ENCODE results near the gene RNF207. TPM values are rescaled to one million over a fixed set of nuclear protein-coding genes. Genes with fewer than 3 reads are reported as not detected.

RNF207 gene
- total and polyA plus RNA-seq, 5 donors, result 33.7 to 97.4 (median 55.2) TPM

- no peaks in the 10 kb centered on the region for H3K27me3 ChIP-seq (ENCODE audit: control insufficient read depth, insufficient read depth)
- ATAC-seq, result no peak
- intact Hi-C loops (cut with DNase I), result loop anchor here (5.0 to 10.0 kb wide), 5 partner anchors 47 to 200 kb away; partner anchors contain the start of genes KCNAB2 (in 1 of the 4) and RPL22 (in 1 of the 4)
- no peak overlapping the region for H3K27ac ChIP-seq (ENCODE audit: low read length)
- 2% methylated on average over 24 of the region's 24 CpGs for WGBS
- no peaks in the 10 kb centered on the region for H3K9me3 ChIP-seq (ENCODE audit: control insufficient read depth, low read length)
- peak in 1 of 3 donors; percentile 39 for DNase-seq
- no peaks in the 10 kb centered on the region for H3K4me1 ChIP-seq (ENCODE audit: control insufficient read depth, insufficient read depth, low read length)
- no peak overlapping the region for H3K4me3 ChIP-seq (ENCODE audit: low read length)
Measured at GRCh38 chr1:6244401-6245049, 38.6 kb downstream of the RNF207 start.

GRCh38 chr1:6245086-6245868, 39.4 kb downstream of the RNF207 start:
- H3K4me3 ChIP-seq (ENCODE audit: low read length), result no peak overlapping the region

GRCh38 chr1:6245869-6246496, 40.1 kb downstream of the RNF207 start:
- DNase-seq, result peak in 2 of 3 donors; percentile 74 to 76
- peak in 1 of 2 donors; percentile 5 for ATAC-seq
- Histone ChIP-seq H3K4me1 (ENCODE audit: control insufficient read depth, insufficient read depth, low read length) (no peaks in the 10 kb centered on the region), H3K4me3 (ENCODE audit: low read length) (no peak overlapping the region), H3K27ac (ENCODE audit: low read length) (no peak overlapping the region), H3K27me3 (ENCODE audit: control insufficient read depth, insufficient read depth) (no peaks in the 10 kb centered on the region), H3K9me3 (ENCODE audit: control insufficient read depth, low read length) (no peaks in the 10 kb centered on the region)
- WGBS, result 4% methylated on average over 49 of the region's 49 CpGs
- intact Hi-C loops (cut with DNase I), result loop anchor here (2.0 to 10.0 kb wide), 8 partner anchors 97 to 201 kb away; partner anchors contain the start of gene KCNAB2 (in 1 of the 4)

More at GRCh38 chr1:6245086-6245868, 39.4 kb downstream of the RNF207 start:
- WGBS, result 2% methylated on average over 76 of the region's 79 CpGs
- no peaks in the 10 kb centered on the region for H3K27me3 ChIP-seq (ENCODE audit: control insufficient read depth, insufficient read depth)
- H3K9me3 ChIP-seq (ENCODE audit: control insufficient read depth, low read length), result no peaks in the 10 kb centered on the region
- DNase-seq (peak; percentile 84 to 94 (median 93)), ATAC-seq (peak; percentile 75 to 85)
- intact Hi-C loops (cut with DNase I), result loop anchor here in 3 of 4 donors (5.0 to 10.0 kb wide), 4 partner anchors 157 to 200 kb away; partner anchors contain the start of gene KCNAB2 (in 1 of the 3)
- no peaks in the 10 kb centered on the region for H3K4me1 ChIP-seq (ENCODE audit: control insufficient read depth, insufficient read depth, low read length)
- H3K27ac ChIP-seq (ENCODE audit: low read length), result no peak overlapping the region

- no peak overlapping the region for H3K27ac ChIP-seq (ENCODE audit: low read length)
- H3K4me3 ChIP-seq (ENCODE audit: low read length), result no peak overlapping the region
- H3K4me1 ChIP-seq (ENCODE audit: control insufficient read depth, insufficient read depth, low read length), result no peaks in the 10 kb centered on the region
- no peaks in the 10 kb centered on the region for H3K27me3 ChIP-seq (ENCODE audit: control insufficient read depth, insufficient read depth)
- WGBS, result 5% methylated on average over 30 of the region's 30 CpGs
- DNase-seq (peak; percentile 84 to 92 (median 90)), ATAC-seq (peak; percentile 66 to 69)
- no peaks in the 10 kb centered on the region for H3K9me3 ChIP-seq (ENCODE audit: control insufficient read depth, low read length)
- intact Hi-C loops (cut with DNase I), result loop anchor here (2.0 to 10.0 kb wide), 8 partner anchors 96 to 202 kb away; partner anchors contain the start of gene KCNAB2 (in 1 of the 4)
Measured at GRCh38 chr1:6246497-6247467, 40.9 kb downstream of the RNF207 start.

GRCh38 chr1:6247651-6248050, 41.7 kb downstream of the RNF207 start:
- Histone ChIP-seq H3K4me1 (ENCODE audit: control insufficient read depth, insufficient read depth, low read length) (no peaks in the 10 kb centered on the region), H3K4me3 (ENCODE audit: low read length) (no peak overlapping the region), H3K27ac (ENCODE audit: low read length) (no peak overlapping the region), H3K27me3 (ENCODE audit: control insufficient read depth, insufficient read depth) (no peaks in the 10 kb centered on the region), H3K9me3 (ENCODE audit: control insufficient read depth, low read length) (no peaks in the 10 kb centered on the region)
- WGBS, result 74% methylated on average over 5 of the region's 5 CpGs
- DNase-seq, result no peak
- ATAC-seq, result no peak
- intact Hi-C loops (cut with DNase I), result loop anchor here (2.0 to 10.0 kb wide), 8 partner anchors 95 to 203 kb away; partner anchors contain the start of gene KCNAB2 (in 1 of the 4)

- WGBS, result 75% methylated on average over 14 of the region's 14 CpGs
- Histone ChIP-seq H3K27ac (ENCODE audit: low read length) (no peak overlapping the region), H3K4me1 (ENCODE audit: control insufficient read depth, insufficient read depth, low read length) (no peaks in the 10 kb centered on the region), H3K27me3 (ENCODE audit: control insufficient read depth, insufficient read depth) (no peaks in the 10 kb centered on the region), H3K4me3 (ENCODE audit: low read length) (no peak overlapping the region), H3K9me3 (ENCODE audit: control insufficient read depth, low read length) (no peaks in the 10 kb centered on the region)
- ATAC-seq, result no peak
- peak in 1 of 3 donors; percentile 67 for DNase-seq
- intact Hi-C loops (cut with DNase I), result loop anchor here in 3 of 4 donors (5.0 to 10.0 kb wide), 4 partner anchors 154 to 203 kb away; partner anchors contain the start of gene KCNAB2 (in 1 of the 3)
Measured at GRCh38 chr1:6248161-6248776, 42.4 kb downstream of the RNF207 start.

- intact Hi-C loops (cut with DNase I), result loop anchor here in 3 of 4 donors (5.0 to 10.0 kb wide), 4 partner anchors 153 to 204 kb away; partner anchors contain the start of gene KCNAB2 (in 1 of the 3)
- H3K27me3 ChIP-seq (ENCODE audit: control insufficient read depth, insufficient read depth), result no peaks in the 10 kb centered on the region
- no peak overlapping the region for H3K4me3 ChIP-seq (ENCODE audit: low read length)
- ATAC-seq (no peak), DNase-seq (peak; percentile 53 to 81 (median 75))
- no peak overlapping the region for H3K27ac ChIP-seq (ENCODE audit: low read length)
- WGBS, result 3% methylated on average over 96 of the region's 96 CpGs
- no peaks in the 10 kb centered on the region for H3K4me1 ChIP-seq (ENCODE audit: control insufficient read depth, insufficient read depth, low read length)
- H3K9me3 ChIP-seq (ENCODE audit: control insufficient read depth, low read length), result no peaks in the 10 kb centered on the region
Measured at GRCh38 chr1:6248932-6249738, 43.2 kb downstream of the RNF207 start.

- no peak overlapping the region for H3K27ac ChIP-seq (ENCODE audit: low read length)
- DNase-seq, result peak in 2 of 3 donors; percentile 43 to 54
- intact Hi-C loops (cut with DNase I), result loop anchor here in 3 of 4 donors (2.0 to 10.0 kb wide), 5 partner anchors 93 to 205 kb away; partner anchors contain the start of gene KCNAB2 (in 1 of the 3)
- no peaks in the 10 kb centered on the region for H3K27me3 ChIP-seq (ENCODE audit: control insufficient read depth, insufficient read depth)
- WGBS, result 17% methylated on average over 71 of the region's 71 CpGs
- H3K9me3 ChIP-seq (ENCODE audit: control insufficient read depth, low read length), result no peaks in the 10 kb centered on the region
- H3K4me1 ChIP-seq (ENCODE audit: control insufficient read depth, insufficient read depth, low read length), result no peaks in the 10 kb centered on the region
- no peak overlapping the region for H3K4me3 ChIP-seq (ENCODE audit: low read length)
- no peak for ATAC-seq
Measured at GRCh38 chr1:6249739-6250689, 44.1 kb downstream of the RNF207 start.

Measured in right cardiac atrium (tissue), 5 donors.